Measurements from ENCODE around the gene RNF222. TPM values are rescaled to one million over a fixed set of nuclear protein-coding genes. Genes with fewer than 3 reads are reported as not detected.

The RNF222 gene
- total and polyA plus RNA-seq, 2 of the 4 experiments (the other 2 are of a cell fraction) = not detected

- H3K4me2 ChIP-seq (ENCODE audit: low read depth, low read length) = no peak overlapping the region
- dilution Hi-C loops (cut with HindIII; ENCODE audit: low sequenced_read_pairs, unreplicated experiment) = no loop called here
- no peak overlapping the region for H4K91ac ChIP-seq (ENCODE audit: insufficient read depth, low read depth, low read length)
- no peaks in the 10 kb centered on the region for H3K27me3 ChIP-seq (ENCODE audit: control insufficient read depth, insufficient read depth, low read length)
- no peak overlapping the region for H3K14ac ChIP-seq (replicated peaks; ENCODE audit: low read depth, low read length)
- no peak overlapping the region for H3K27ac ChIP-seq (ENCODE audit: insufficient read depth, low read length)
- peaks cover 8% of the 10 kb centered on the region; the same call in 1 of the 2 replicates for H4K20me1 ChIP-seq (ENCODE audit: insufficient read depth, low read length)
- ATAC-seq (ENCODE audit: low read depth) = no peak
- H3K9me3 ChIP-seq (ENCODE audit: control insufficient read depth, insufficient read depth, low read length) = no peaks in the 10 kb centered on the region
- H2BK20ac ChIP-seq (ENCODE audit: low read depth, low read length) = no peak overlapping the region
- no peak overlapping the region for H3K18ac ChIP-seq (ENCODE audit: low read depth, low read length)
- H2AK5ac ChIP-seq (ENCODE audit: low read depth, low read length) = no peak overlapping the region
- no peak overlapping the region for H4K8ac ChIP-seq (ENCODE audit: low read depth in 2 of 2, low read length in 2 of 2)
- 80% methylated on average over 1 of the region's 7 CpGs; no CpG with 5 or more reads in 1 of the 2 experiments for WGBS, 2 experiments (ENCODE audit: extremely low coverage in 2 of 2, insufficient read length in 1 of 2)
- H2AK9ac ChIP-seq (replicated peaks; ENCODE audit: low read depth, low read length, poor library complexity) = no peak overlapping the region
- no peak overlapping the region for H3K9ac ChIP-seq (ENCODE audit: low read depth, low read length)
- H3K4ac ChIP-seq (ENCODE audit: low read depth, low read length) = no peak overlapping the region
- ChIA-PET POLR2A (ENCODE audit: unreplicated experiment) (no interaction called here), CTCF (no interaction called here)
- H3K9me1 ChIP-seq (ENCODE audit: insufficient read depth, low read length) = peaks cover 9% of the 10 kb centered on the region; the same call in 1 of the 2 replicates
- peaks cover 16% of the 10 kb centered on the region for H3K36me3 ChIP-seq (ENCODE audit: control insufficient read depth, insufficient read depth, low read length)
- BruUV-seq (replicated peaks) = no TSS peak
- H2BK5ac ChIP-seq (ENCODE audit: low read depth, low read length, poor library complexity, severe bottlenecking) = no peak overlapping the region
- no peak for DNase-seq
- H2BK15ac ChIP-seq (ENCODE audit: low read depth, low read length) = no peak overlapping the region
- H3K56ac ChIP-seq (ENCODE audit: extremely low read depth, insufficient read depth, low read length) = no peak overlapping the region
- no peak overlapping the region for H3K23ac ChIP-seq (ENCODE audit: low read depth, low read length)
- H2BK120ac ChIP-seq (ENCODE audit: low read depth, low read length) = no peak overlapping the region
- in situ Hi-C loops (cut with MboI; ENCODE audit: low sequenced_read_pairs) = no loop called here
- peaks cover 8 to 14% of the 10 kb centered on the region in 2 experiments for H3K79me1 ChIP-seq (ENCODE audit: low read depth in 1 of 2, low read length in 2 of 2)
- TF ChIP-seq RCOR1 (IDR thresholded peaks at IDR 0.05; ENCODE audit: insufficient replicate concordance, low read length) (no peak), RFX5 (IDR thresholded peaks at IDR 0.05; ENCODE audit: low read depth, low read length) (no peak), POLR2A (IDR thresholded peaks at IDR 0.05; ENCODE audit: low read depth, low read length) (no peak), FOS (IDR thresholded peaks at IDR 0.05; ENCODE audit: low read depth, low read length) (no peak), MAZ (IDR thresholded peaks at IDR 0.05; ENCODE audit: borderline replicate concordance, low read depth, low read length) (no peak), SMC3 (IDR thresholded peaks at IDR 0.05; ENCODE audit: low read depth, low read length) (no peak), ELK1 (IDR thresholded peaks at IDR 0.05; ENCODE audit: borderline replicate concordance, low read depth, low read length) (no peak), NFE2L2 (IDR thresholded peaks at IDR 0.05; ENCODE audit: low read depth, low read length) (no peak), CTCF (conservative IDR thresholded peaks at IDR 0.05; ENCODE audit: low read depth, low read length) (no peak), CHD1 (IDR thresholded peaks at IDR 0.05; ENCODE audit: low read depth, low read length) (no peak)
- no peak overlapping the region for H3K4me3 ChIP-seq (ENCODE audit: insufficient read depth, low read depth, low read length)
- H3K4me1 ChIP-seq (ENCODE audit: control insufficient read depth, insufficient read depth, low read length) = peaks cover 6% of the 10 kb centered on the region
- intact Hi-C loops (cut with micrococcal nuclease) = no loop called here
- H2AFZ ChIP-seq (replicated peaks; ENCODE audit: low read length, poor library complexity) = no peak overlapping the region
- H4K5ac ChIP-seq (ENCODE audit: low read depth, low read length) = no peak overlapping the region
These were observed 25.2 kb downstream of the RNF222 start for GRCh38 chr17:8372422-8372821.

All from IMR-90 (cell line).